ENCODE data around the gene CRBN.

DNA sequence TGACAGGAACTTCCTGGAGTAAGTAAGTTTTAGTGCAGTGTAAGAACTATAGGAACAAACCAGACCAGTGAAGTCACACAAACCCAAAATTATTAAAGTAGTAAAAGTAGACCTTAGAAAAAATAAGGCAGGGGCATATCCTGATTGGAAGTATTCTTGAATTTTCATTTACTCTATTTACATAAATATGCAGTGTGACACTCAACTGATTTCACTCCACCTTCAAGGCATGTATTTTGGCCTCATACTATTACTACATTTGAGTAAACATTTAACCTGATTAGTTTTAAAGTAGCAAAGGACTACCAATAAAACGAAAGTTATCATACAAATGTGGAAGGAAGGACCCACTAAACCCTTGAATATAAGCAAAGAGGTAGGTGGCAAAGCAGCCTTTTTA is 29.9 kb downstream of the CRBN start:
- no peak for TF ChIP-seq EP300 (IDR thresholded peaks at IDR 0.05; ENCODE audit: borderline replicate concordance)
- TF ChIP-seq NFIC (IDR thresholded peaks at IDR 0.05), result no peak
- TF ChIP-seq CEBPB (IDR thresholded peaks at IDR 0.05), result no peak
- no peak for TF ChIP-seq USF1 (IDR thresholded peaks at IDR 0.05)
- no peak for TF ChIP-seq TEAD4 (IDR thresholded peaks at IDR 0.05)
- no peak for TF ChIP-seq RAD21 (IDR thresholded peaks at IDR 0.05; ENCODE audit: low read depth)
- no peak for TF ChIP-seq FOXM1 (IDR thresholded peaks at IDR 0.05; ENCODE audit: borderline replicate concordance, low read depth)
- TF ChIP-seq EGR1 (IDR thresholded peaks at IDR 0.05), result no peak
- TF ChIP-seq TAF1 (IDR thresholded peaks at IDR 0.05; ENCODE audit: low read depth), result no peak
